Activated naive CD4-positive, alpha-beta T cell treated with anti-CD3 and anti-CD28 coated beads, Interleukin-2, amount 10 ng/mL, durations not matched to agents 7 days and 5 days (primary cell): Measurements from ENCODE around the gene AP1M1.

Source experiments
- CTCF ChIA-PET: fragments of 350-600 bp; sonication (Branson Sonifier 250); formaldehyde crosslinking; loops from one replicate; lab custom pipeline; 2021; ENCODE audit warnings: antibody characterized with exemption; lab: Charles Lee
- DNase-seq: peaks from one replicate; pipeline ENCODE4 v3.0.0-alpha.2; 2020
- H3K27ac Mint-ChIP-seq: one replicate; pipeline ENCODE4 v1.8.0; 2021; ENCODE audit warnings: mild to moderate bottlenecking, moderate library complexity, mixed read lengths
- H3K27me3 Mint-ChIP-seq: one replicate; pipeline ENCODE4 v1.8.0; 2021; ENCODE audit warnings: mild to moderate bottlenecking, mixed read lengths
- H3K36me3 Mint-ChIP-seq: one replicate; pipeline ENCODE4 v1.8.0; 2021; ENCODE audit warnings: mixed read lengths
- H3K4me1 Mint-ChIP-seq: one replicate; pipeline ENCODE4 v1.8.0; 2021; ENCODE audit warnings: mixed read lengths
- H3K4me3 Mint-ChIP-seq: one replicate; pipeline ENCODE4 v1.8.0; 2021; ENCODE audit warnings: mild to moderate bottlenecking, moderate library complexity, mixed read lengths
- H3K9me3 Mint-ChIP-seq: one replicate; pipeline ENCODE4 v1.8.0; 2021; ENCODE audit warnings: mixed read lengths

AP1M1 gene

GRCh38 chr19:16207063-16207462 is 9.4 kb downstream of the AP1M1 start:
- H3K27me3 Mint-ChIP-seq, result no peaks in the 10 kb centered on the region
- DNase-seq, result no peak
- H3K9me3 Mint-ChIP-seq, result no peaks in the 10 kb centered on the region
- peaks cover 75% of the 10 kb centered on the region for H3K36me3 Mint-ChIP-seq
- peaks cover 26% of the 10 kb centered on the region for H3K4me1 Mint-ChIP-seq
- H3K27ac Mint-ChIP-seq, result no peak overlapping the region
- CTCF ChIA-PET, result interaction anchor here (2.6 kb wide), 1 partner anchor 166 kb away, joined by 7 read pairs; no protein-coding TSS in a partner anchor
- H3K4me3 Mint-ChIP-seq, result no peak overlapping the region

- DNase-seq, result no peak
- Mint-ChIP-seq H3K27ac (no peak overlapping the region), H3K27me3 (no peaks in the 10 kb centered on the region), H3K4me1 (peaks cover 27% of the 10 kb centered on the region), H3K9me3 (no peaks in the 10 kb centered on the region), H3K4me3 (no peak overlapping the region), H3K36me3 (peaks cover 76% of the 10 kb centered on the region)
- CTCF ChIA-PET, result interaction anchor here (2.6 kb wide), 1 partner anchor 166 kb away, joined by 7 read pairs; no protein-coding TSS in a partner anchor
Observed at GRCh38 chr19:16207490-16208025, 9.8 kb downstream of the AP1M1 start.

- no peaks in the 10 kb centered on the region for H3K9me3 Mint-ChIP-seq
- H3K4me3 Mint-ChIP-seq, result no peak overlapping the region
Observed at GRCh38 chr19:16208064-16208759, 10.5 kb downstream of the AP1M1 start.

GRCh38 chr19:16208847-16209665 is 11.3 kb downstream of the AP1M1 start:
- DNase-seq, result no peak
- Mint-ChIP-seq H3K36me3 (peaks cover 74% of the 10 kb centered on the region), H3K27ac (no peak overlapping the region), H3K27me3 (no peaks in the 10 kb centered on the region), H3K4me1 (peaks cover 27% of the 10 kb centered on the region), H3K9me3 (no peaks in the 10 kb centered on the region), H3K4me3 (no peak overlapping the region)
- CTCF ChIA-PET, result no interaction called here

More at GRCh38 chr19:16208064-16208759, 10.5 kb downstream of the AP1M1 start:
- Mint-ChIP-seq H3K36me3 (peaks cover 76% of the 10 kb centered on the region), H3K27me3 (no peaks in the 10 kb centered on the region), H3K4me1 (peaks cover 30% of the 10 kb centered on the region), H3K27ac (peak overlapping the region; percentile 85)
- CTCF ChIA-PET, result no interaction called here
- no peak for DNase-seq

GRCh38 chr19:16210168-16210567 is 12.5 kb downstream of the AP1M1 start:
- Mint-ChIP-seq H3K27ac (no peak overlapping the region), H3K36me3 (peaks cover 74% of the 10 kb centered on the region), H3K4me3 (no peak overlapping the region), H3K4me1 (peaks cover 27% of the 10 kb centered on the region), H3K9me3 (no peaks in the 10 kb centered on the region), H3K27me3 (no peaks in the 10 kb centered on the region)
- CTCF ChIA-PET, result no interaction called here
- no peak for DNase-seq

GRCh38 chr19:16213076-16213475 is 15.4 kb downstream of the AP1M1 start:
- H3K27ac Mint-ChIP-seq, result peak overlapping the region; percentile 26
- H3K27me3 Mint-ChIP-seq, result no peaks in the 10 kb centered on the region
- DNase-seq, result no peak
- H3K9me3 Mint-ChIP-seq, result no peaks in the 10 kb centered on the region
- H3K36me3 Mint-ChIP-seq, result peaks cover 88% of the 10 kb centered on the region
- H3K4me3 Mint-ChIP-seq, result no peak overlapping the region
- peaks cover 48% of the 10 kb centered on the region for H3K4me1 Mint-ChIP-seq
- CTCF ChIA-PET, result no interaction called here

- Mint-ChIP-seq H3K4me1 (peaks cover 46% of the 10 kb centered on the region), H3K36me3 (peaks cover 90% of the 10 kb centered on the region), H3K4me3 (peak overlapping the region; percentile 33), H3K27ac (peak overlapping the region; percentile 84), H3K27me3 (no peaks in the 10 kb centered on the region), H3K9me3 (peaks cover 23% of the 10 kb centered on the region)
- CTCF ChIA-PET, result no interaction called here
- DNase-seq, result peak; percentile 44
Observed at GRCh38 chr19:16216744-16217670, 19.3 kb downstream of the AP1M1 start.

- Mint-ChIP-seq H3K9me3 (peaks cover 25% of the 10 kb centered on the region), H3K27me3 (no peaks in the 10 kb centered on the region), H3K4me3 (no peak overlapping the region), H3K4me1 (peaks cover 38% of the 10 kb centered on the region), H3K36me3 (peaks cover 88% of the 10 kb centered on the region), H3K27ac (no peak overlapping the region)
- CTCF ChIA-PET, result no interaction called here
- DNase-seq, result no peak
Observed at GRCh38 chr19:16217716-16218451, 20.2 kb downstream of the AP1M1 start.

- no peaks in the 10 kb centered on the region for H3K27me3 Mint-ChIP-seq
- peaks cover 32% of the 10 kb centered on the region for H3K4me1 Mint-ChIP-seq
- peaks cover 87% of the 10 kb centered on the region for H3K36me3 Mint-ChIP-seq
- no peak overlapping the region for H3K27ac Mint-ChIP-seq
- peaks cover 25% of the 10 kb centered on the region for H3K9me3 Mint-ChIP-seq
- H3K4me3 Mint-ChIP-seq, result no peak overlapping the region
- no peak for DNase-seq
- CTCF ChIA-PET, result no interaction called here
Observed at GRCh38 chr19:16218851-16219250, 21.1 kb downstream of the AP1M1 start.

GRCh38 chr19:16222806-16223205 is 25.1 kb downstream of the AP1M1 start:
- Mint-ChIP-seq H3K36me3 (peaks cover 69% of the 10 kb centered on the region), H3K27ac (no peak overlapping the region), H3K9me3 (peaks cover 25% of the 10 kb centered on the region)

GRCh38 chr19:16223746-16224145 is 26.0 kb downstream of the AP1M1 start:
- no peak overlapping the region for H3K27ac Mint-ChIP-seq
- peaks cover 2% of the 10 kb centered on the region for H3K4me1 Mint-ChIP-seq
- CTCF ChIA-PET, result no interaction called here
- no peak for DNase-seq
- H3K9me3 Mint-ChIP-seq, result peaks cover 22% of the 10 kb centered on the region
- no peak overlapping the region for H3K4me3 Mint-ChIP-seq
- peaks cover 59% of the 10 kb centered on the region for H3K36me3 Mint-ChIP-seq
- H3K27me3 Mint-ChIP-seq, result no peaks in the 10 kb centered on the region

More at GRCh38 chr19:16222806-16223205, 25.1 kb downstream of the AP1M1 start:
- no peaks in the 10 kb centered on the region for H3K27me3 Mint-ChIP-seq
- CTCF ChIA-PET, result interaction anchor here (1.2 kb wide), 1 partner anchor 25 kb away, joined by 3 read pairs; no protein-coding TSS in a partner anchor
- peaks cover 8% of the 10 kb centered on the region for H3K4me1 Mint-ChIP-seq
- no peak overlapping the region for H3K4me3 Mint-ChIP-seq
- no peak for DNase-seq

GRCh38 chr19:16224293-16225045 is 26.8 kb downstream of the AP1M1 start:
- no peak for DNase-seq
- H3K36me3 Mint-ChIP-seq, result peaks cover 53% of the 10 kb centered on the region
- no peaks in the 10 kb centered on the region for H3K27me3 Mint-ChIP-seq
- CTCF ChIA-PET, result no interaction called here
- no peak overlapping the region for H3K4me3 Mint-ChIP-seq
- H3K9me3 Mint-ChIP-seq, result peaks cover 17% of the 10 kb centered on the region
- H3K27ac Mint-ChIP-seq, result no peak overlapping the region
- H3K4me1 Mint-ChIP-seq, result no peaks in the 10 kb centered on the region
